ENCODE results near the gene IRAK4. TPM values are rescaled to one million over a fixed set of nuclear protein-coding genes. Genes with fewer than 3 reads are reported as not detected.

Gene IRAK4
- total RNA-seq, 2 donors from 2014 or later: 17.3 to 18.6 TPM

GRCh38 chr12:43824207-43824775 is 65.5 kb downstream of the IRAK4 start:
- Histone ChIP-seq H3K4me3 (no peak overlapping the region), H3K27me3 (no peaks in the 10 kb centered on the region), H3K36me3 (no peaks in the 10 kb centered on the region), H3K9ac (ENCODE audit: low read depth in 2 of 2, low read length in 2 of 2) (no peak overlapping the region), H3K9me3 (no peaks in the 10 kb centered on the region), H3K4me1 (no peaks in the 10 kb centered on the region), H3K27ac (no peak overlapping the region)
- intact Hi-C loops (cut with DNase I): no loop called here
- no peak for DNase-seq
- no peak for TF ChIP-seq CTCF (IDR thresholded peaks at IDR 0.05)

- no peak for DNase-seq
- no peaks in the 10 kb centered on the region for H3K36me3 ChIP-seq
- H3K4me3 ChIP-seq: no peak overlapping the region
- no peaks in the 10 kb centered on the region for H3K27me3 ChIP-seq
- no peaks in the 10 kb centered on the region for H3K4me1 ChIP-seq
- intact Hi-C loops (cut with DNase I): no loop called here
- no peaks in the 10 kb centered on the region for H3K9me3 ChIP-seq
- no peak for TF ChIP-seq CTCF (IDR thresholded peaks at IDR 0.05)
- H3K9ac ChIP-seq (ENCODE audit: low read depth in 2 of 2, low read length in 2 of 2): no peak overlapping the region
- H3K27ac ChIP-seq: no peak overlapping the region
Measured at GRCh38 chr12:43826681-43827080, 67.9 kb downstream of the IRAK4 start.

GRCh38 chr12:43827093-43827492 is 68.3 kb downstream of the IRAK4 start:
- no peaks in the 10 kb centered on the region for H3K36me3 ChIP-seq
- H3K4me1 ChIP-seq: no peaks in the 10 kb centered on the region
- H3K9ac ChIP-seq (ENCODE audit: low read depth in 2 of 2, low read length in 2 of 2): no peak overlapping the region
- no peaks in the 10 kb centered on the region for H3K9me3 ChIP-seq
- H3K4me3 ChIP-seq: no peak overlapping the region
- no peaks in the 10 kb centered on the region for H3K27me3 ChIP-seq
- H3K27ac ChIP-seq: no peak overlapping the region
- TF ChIP-seq CTCF (IDR thresholded peaks at IDR 0.05): no peak
- DNase-seq: no peak
- intact Hi-C loops (cut with DNase I): no loop called here

- no peaks in the 10 kb centered on the region for H3K9me3 ChIP-seq
- intact Hi-C loops (cut with DNase I): no loop called here
Measured at GRCh38 chr12:43832463-43833168, 73.9 kb downstream of the IRAK4 start.

GRCh38 chr12:43835264-43835655 is 76.5 kb downstream of the IRAK4 start:
- H3K9ac ChIP-seq (ENCODE audit: low read depth in 2 of 2, low read length in 2 of 2): peak overlapping the region; percentile 63 to 89
- no peak for DNase-seq
- H3K4me1 ChIP-seq: no peaks in the 10 kb centered on the region
- H3K27ac ChIP-seq: no peak overlapping the region
- no peaks in the 10 kb centered on the region for H3K27me3 ChIP-seq
- no peaks in the 10 kb centered on the region for H3K9me3 ChIP-seq
- no peaks in the 10 kb centered on the region for H3K36me3 ChIP-seq
- intact Hi-C loops (cut with DNase I): no loop called here
- TF ChIP-seq CTCF (IDR thresholded peaks at IDR 0.05): no peak
- H3K4me3 ChIP-seq: peak overlapping the region; percentile 73

More at GRCh38 chr12:43832463-43833168, 73.9 kb downstream of the IRAK4 start:
- TF ChIP-seq CTCF (IDR thresholded peaks at IDR 0.05): no peak
- Histone ChIP-seq H3K27me3 (no peaks in the 10 kb centered on the region), H3K9ac (ENCODE audit: low read depth in 2 of 2, low read length in 2 of 2) (no peak overlapping the region), H3K4me1 (no peaks in the 10 kb centered on the region), H3K36me3 (no peaks in the 10 kb centered on the region), H3K4me3 (no peak overlapping the region), H3K27ac (no peak overlapping the region)
- DNase-seq: no peak
